Fibroblast of pulmonary artery (primary cell): ENCODE data around the gene CTPS2.
"Not testable (repeated sequence)": the region's sequence is repeated elsewhere in the genome, so short reads cannot be mapped to it uniquely, and the experiment has no call there.

Source experiments
- DNase-seq: peaks from one replicate; pipeline ENCODE4 v3.0.0-alpha.2; 2010; ENCODE audit warnings: low read depth
- H3K4me3 ChIP-seq: replicated peaks from 2 replicates; pipeline ENCODE4 v1.5.1; 2011; ENCODE audit warnings: low read depth, mild to moderate bottlenecking, control low read depth, low read length, moderate library complexity
- TF ChIP-seq, protein P1 (sequence below): IDR thresholded peaks from 2 replicates; pipeline ENCODE4 v1.5.1; 2011; ENCODE audit warnings: mild to moderate bottlenecking, control low read depth, low read length, inconsistent platforms; ENCODE audit errors: missing control alignments

Gene CTPS2

GRCh38 chrX:16743604-16744325 is 31.3 kb upstream of the CTPS2 start:
- TF ChIP-seq, protein P1, sequence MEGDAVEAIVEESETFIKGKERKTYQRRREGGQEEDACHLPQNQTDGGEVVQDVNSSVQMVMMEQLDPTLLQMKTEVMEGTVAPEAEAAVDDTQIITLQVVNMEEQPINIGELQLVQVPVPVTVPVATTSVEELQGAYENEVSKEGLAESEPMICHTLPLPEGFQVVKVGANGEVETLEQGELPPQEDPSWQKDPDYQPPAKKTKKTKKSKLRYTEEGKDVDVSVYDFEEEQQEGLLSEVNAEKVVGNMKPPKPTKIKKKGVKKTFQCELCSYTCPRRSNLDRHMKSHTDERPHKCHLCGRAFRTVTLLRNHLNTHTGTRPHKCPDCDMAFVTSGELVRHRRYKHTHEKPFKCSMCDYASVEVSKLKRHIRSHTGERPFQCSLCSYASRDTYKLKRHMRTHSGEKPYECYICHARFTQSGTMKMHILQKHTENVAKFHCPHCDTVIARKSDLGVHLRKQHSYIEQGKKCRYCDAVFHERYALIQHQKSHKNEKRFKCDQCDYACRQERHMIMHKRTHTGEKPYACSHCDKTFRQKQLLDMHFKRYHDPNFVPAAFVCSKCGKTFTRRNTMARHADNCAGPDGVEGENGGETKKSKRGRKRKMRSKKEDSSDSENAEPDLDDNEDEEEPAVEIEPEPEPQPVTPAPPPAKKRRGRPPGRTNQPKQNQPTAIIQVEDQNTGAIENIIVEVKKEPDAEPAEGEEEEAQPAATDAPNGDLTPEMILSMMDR: peak; percentile 24
- no peak overlapping the region for H3K4me3 ChIP-seq
- DNase-seq: peak; percentile 63

DNA sequence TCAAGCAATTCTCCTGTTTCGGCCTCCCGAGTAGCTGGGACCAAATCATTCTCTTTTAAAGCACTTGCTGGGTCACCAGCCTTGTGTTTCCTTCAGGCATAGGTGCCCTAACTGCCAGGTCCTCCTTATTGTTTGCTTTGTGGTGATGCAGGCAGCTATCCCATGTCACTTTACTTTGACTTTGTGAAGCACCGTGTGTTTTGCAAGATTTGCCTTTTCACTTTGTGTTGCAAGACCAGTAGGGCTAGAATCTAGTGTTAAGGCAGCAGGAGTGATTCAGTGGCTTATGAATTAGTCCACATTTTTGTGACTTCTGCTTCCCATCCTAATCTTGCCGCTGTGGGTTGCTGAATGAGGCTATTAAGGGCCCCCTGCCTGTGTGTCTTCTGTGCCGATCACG is 27.1 kb upstream of the CTPS2 start:
- TF ChIP-seq, protein P1: no peak
- DNase-seq: no peak
- H3K4me3 ChIP-seq: no peak overlapping the region

DNA sequence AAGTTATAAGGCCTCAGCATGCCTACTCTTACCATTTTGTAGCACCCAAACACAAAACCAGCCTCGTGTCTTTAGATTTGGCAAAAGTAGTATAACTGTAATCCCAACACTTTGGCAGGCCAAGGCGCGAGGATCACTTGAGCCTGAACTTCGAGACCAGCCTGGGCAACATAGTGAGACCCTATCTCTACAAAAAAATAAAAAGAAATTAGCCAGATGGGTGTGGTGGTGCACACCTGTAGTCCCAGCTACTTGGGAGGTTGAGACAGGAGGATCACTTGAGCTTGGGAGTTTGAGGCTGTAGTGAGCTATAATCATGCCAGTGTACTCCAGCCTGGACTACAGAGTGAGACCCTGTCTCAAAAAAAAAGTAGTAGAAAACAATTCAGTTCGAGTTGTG is 24.6 kb upstream of the CTPS2 start:
- H3K4me3 ChIP-seq: no peak overlapping the region
- no peak for DNase-seq
- TF ChIP-seq, protein P1: no peak

DNA sequence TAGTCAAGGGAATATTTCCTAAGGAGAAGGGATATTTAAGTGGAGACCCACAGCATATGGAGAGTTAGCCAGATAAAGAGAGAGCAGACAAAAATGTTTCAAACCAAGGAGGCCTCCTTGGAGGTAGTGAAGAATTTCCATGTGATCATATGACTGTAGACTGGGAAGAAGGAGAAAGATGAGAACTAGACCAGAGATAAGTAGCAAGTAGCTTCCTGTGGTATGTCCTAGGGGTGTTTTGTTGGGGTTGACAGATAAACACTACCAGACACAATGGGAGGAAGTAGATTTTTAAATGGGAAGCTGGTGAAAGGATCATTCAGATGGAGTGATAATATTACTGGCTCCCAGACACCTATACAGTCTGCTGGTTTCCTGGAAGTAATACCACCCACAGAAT is 20.5 kb upstream of the CTPS2 start:
- no peak for DNase-seq
- no peak overlapping the region for H3K4me3 ChIP-seq
- TF ChIP-seq, protein P1: no peak

GRCh38 chrX:16730450-16730849 is 18.0 kb upstream of the CTPS2 start:
- no peak overlapping the region for H3K4me3 ChIP-seq
- TF ChIP-seq, protein P1: no peak

GRCh38 chrX:16727637-16728036 is 15.2 kb upstream of the CTPS2 start:
- DNase-seq: no peak
- TF ChIP-seq, protein P1: no peak
- no peak overlapping the region for H3K4me3 ChIP-seq

More at GRCh38 chrX:16730450-16730849, 18.0 kb upstream of the CTPS2 start:
- DNase-seq: no peak

GRCh38 chrX:16726347-16726988 is 14.0 kb upstream of the CTPS2 start:
- not testable (repeated sequence) for DNase-seq, H3K4me3 ChIP-seq
